ENCODE results near the gene ARL2. TPM values are rescaled to one million over a fixed set of nuclear protein-coding genes. Genes with fewer than 3 reads are reported as not detected.

Gene ARL2
- total and polyA plus RNA-seq, 2 donors (not counting 3 experiments of a cell fraction or from before 2014, with no cell fraction given), result 109 to 259 TPM

DNA sequence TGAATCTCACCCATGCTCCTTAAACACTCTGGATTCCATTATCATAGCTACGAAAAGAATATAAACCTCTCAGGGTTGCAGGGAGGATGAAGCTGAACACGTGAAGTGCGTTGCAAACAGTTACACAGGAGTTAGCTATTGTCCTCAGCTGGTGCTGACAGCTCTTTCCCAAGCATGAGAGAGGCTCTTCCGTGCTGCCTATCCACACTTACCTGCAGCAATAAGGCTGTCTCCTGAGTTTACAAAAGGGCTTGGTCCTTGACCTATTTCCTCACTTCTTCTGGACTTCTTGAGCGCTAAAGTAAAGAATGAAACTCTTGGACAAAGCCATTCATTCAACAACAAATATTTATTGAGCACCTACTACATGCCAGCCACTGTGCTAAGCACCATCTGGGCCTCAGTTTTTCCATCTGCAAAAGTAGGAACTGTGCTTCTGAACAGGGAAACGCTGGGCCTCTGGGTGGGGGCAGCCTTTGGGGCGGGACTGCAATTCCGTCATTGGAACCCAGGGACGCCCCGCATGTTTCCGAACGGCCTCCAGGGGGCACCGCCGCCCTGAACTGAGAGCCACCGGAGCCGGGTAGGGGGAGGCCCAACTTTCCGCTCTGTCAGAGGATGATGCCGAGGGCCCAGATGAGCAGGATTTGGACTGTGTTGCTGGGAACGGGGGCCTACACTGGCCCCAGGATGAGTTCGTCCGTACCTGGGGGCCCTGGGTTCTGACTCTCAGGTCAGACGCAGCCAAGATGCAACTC, 651 bp upstream of the ARL2 start:
- Histone ChIP-seq H3K36me3 (ENCODE audit: control insufficient read depth in 2 of 2, extremely low read depth in 1 of 2, insufficient read depth in 2 of 2, low read length in 2 of 2) (no peaks in the 10 kb centered on the region), H3K4me1 (ENCODE audit: control insufficient read depth, extremely low read depth, insufficient read depth, low read length) (peaks cover 4% of the 10 kb centered on the region), H3K9me3 (replicated peaks; ENCODE audit: control insufficient read depth, insufficient read depth, low read length) (no peaks in the 10 kb centered on the region), H3K27me3 (ENCODE audit: control insufficient read depth in 2 of 2, insufficient read depth in 2 of 2, low read length in 2 of 2) (no peaks in the 10 kb centered on the region), H3K27ac (ENCODE audit: insufficient read depth, low read depth, low read length) (peak overlapping the region; percentile 87), H3K79me2 (ENCODE audit: control insufficient read depth, insufficient read depth, low read length) (peaks cover 2% of the 10 kb centered on the region), H3K9ac (replicated peaks; ENCODE audit: extremely low read depth, insufficient read depth, low read length) (peak overlapping the region; percentile 89), H3K4me3 (replicated peaks in 1 of 3; ENCODE audit: insufficient read depth in 1 of 3, low read depth in 1 of 3, low read length in 3 of 3) (peak overlapping the region; percentile 32 to 84 (median 59)), H3K9me1 (replicated peaks; ENCODE audit: control insufficient read depth, extremely low read depth, insufficient read depth, low read length) (no peaks in the 10 kb centered on the region), H4K20me1 (replicated peaks; ENCODE audit: control insufficient read depth, extremely low read depth, insufficient read depth, low read length) (no peaks in the 10 kb centered on the region), H3K4me2 (ENCODE audit: insufficient read depth, low read length) (peak overlapping the region; percentile 80), H2AFZ (ENCODE audit: low read depth, low read length) (peak overlapping the region; percentile 88)
- TF ChIP-seq GATA2 (IDR thresholded peaks at IDR 0.05; ENCODE audit: insufficient read depth, insufficient read length, low read depth, low read length) (no peak), FOS (IDR thresholded peaks at IDR 0.05; ENCODE audit: borderline replicate concordance, insufficient read depth, low read length) (no peak), EZH2 (IDR thresholded peaks at IDR 0.05; ENCODE audit: borderline replicate concordance, low read depth, low read length, severe bottlenecking) (no peak), POLR2AphosphoS5 (IDR thresholded peaks at IDR 0.05; ENCODE audit: insufficient read depth, low read depth, low read length) (no peak)
- TF ChIP-seq, protein P1, sequence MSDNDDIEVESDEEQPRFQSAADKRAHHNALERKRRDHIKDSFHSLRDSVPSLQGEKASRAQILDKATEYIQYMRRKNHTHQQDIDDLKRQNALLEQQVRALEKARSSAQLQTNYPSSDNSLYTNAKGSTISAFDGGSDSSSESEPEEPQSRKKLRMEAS (IDR thresholded peaks at IDR 0.05; ENCODE audit: insufficient read depth, insufficient read length), result no peak
- TF ChIP-seq, protein P2, sequence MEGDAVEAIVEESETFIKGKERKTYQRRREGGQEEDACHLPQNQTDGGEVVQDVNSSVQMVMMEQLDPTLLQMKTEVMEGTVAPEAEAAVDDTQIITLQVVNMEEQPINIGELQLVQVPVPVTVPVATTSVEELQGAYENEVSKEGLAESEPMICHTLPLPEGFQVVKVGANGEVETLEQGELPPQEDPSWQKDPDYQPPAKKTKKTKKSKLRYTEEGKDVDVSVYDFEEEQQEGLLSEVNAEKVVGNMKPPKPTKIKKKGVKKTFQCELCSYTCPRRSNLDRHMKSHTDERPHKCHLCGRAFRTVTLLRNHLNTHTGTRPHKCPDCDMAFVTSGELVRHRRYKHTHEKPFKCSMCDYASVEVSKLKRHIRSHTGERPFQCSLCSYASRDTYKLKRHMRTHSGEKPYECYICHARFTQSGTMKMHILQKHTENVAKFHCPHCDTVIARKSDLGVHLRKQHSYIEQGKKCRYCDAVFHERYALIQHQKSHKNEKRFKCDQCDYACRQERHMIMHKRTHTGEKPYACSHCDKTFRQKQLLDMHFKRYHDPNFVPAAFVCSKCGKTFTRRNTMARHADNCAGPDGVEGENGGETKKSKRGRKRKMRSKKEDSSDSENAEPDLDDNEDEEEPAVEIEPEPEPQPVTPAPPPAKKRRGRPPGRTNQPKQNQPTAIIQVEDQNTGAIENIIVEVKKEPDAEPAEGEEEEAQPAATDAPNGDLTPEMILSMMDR (IDR thresholded peaks at IDR 0.05; ENCODE audit: extremely low read depth in 1 of 2, insufficient read depth in 1 of 2, low read depth in 1 of 2, low read length in 2 of 2), result peak; percentile 56 to 92
- intact Hi-C loops (cut with micrococcal nuclease), result loop anchor here (1.0 to 5.0 kb wide), 3 partner anchors 65 to 104 kb away; partner anchors contain the start of genes VPS51 and ZNHIT2
- POLR2A ChIA-PET, result no interaction called here
- dilution Hi-C loops (cut with MboI; ENCODE audit: extremely low pct_ligation_motif_present, low sequenced_read_pairs), result no loop called here
- TSS peak; percentile 84 for BruUV-seq (replicated peaks)
- DNase-seq (ENCODE audit: low read depth, low spot score), result peak; percentile 84
- CTCF ChIA-PET, result interaction anchor here (0.7 to 6.0 kb wide), 28 partner anchors 9 to 179 kb away, joined by 3 to 40 read pairs (median 5); partner anchors contain the start of genes ATG2A, BATF2, CDC42BPG and MAJIN
- FAIRE-seq, result no peak
